HepG2 (cell line): ENCODE data around the gene VSNL1. TPM values are rescaled to one million over a fixed set of nuclear protein-coding genes. Genes with fewer than 3 reads are reported as not detected.
A peak's percentile ranks its signal among the peaks of the same experiment; 100 is the strongest.

Source experiments
- FOXA1 ChIP-seq, 2 experiments: fragments of 450-650 bp in 1 of 2; sonication (generic) in 1 of 2; formaldehyde crosslinking in 1 of 2; IDR thresholded peaks; 2 replicates each; pipeline versions ENCODE4 v1.4.0 to v1.6.1; 2016 to 2020; ENCODE audit warnings: missing genetic modification reagents in 1 of 2
- NCOA2 ChIP-seq: sonication (generic); formaldehyde crosslinking; IDR thresholded peaks from 2 replicates; pipeline ENCODE4 v1.8.0; 2022; ENCODE audit warnings: inconsistent platforms
- NR2F6 ChIP-seq, 2 experiments: IDR thresholded peaks; 2 replicates each; pipeline ENCODE4 v1.6.1; 2016; ENCODE audit warnings: antibody characterized with exemption in 1 of 2, mild to moderate bottlenecking in 1 of 2
- PATZ1 ChIP-seq: sonication (generic); formaldehyde crosslinking; IDR thresholded peaks from 2 replicates; pipeline ENCODE4 v1.4.0; 2020; ENCODE audit warnings: missing genetic modification reagents
- RARA ChIP-seq: IDR thresholded peaks from 2 replicates; pipeline ENCODE4 v1.6.1; 2016; ENCODE audit warnings: missing genetic modification reagents, missing compliant biosample characterization
- RCOR2 ChIP-seq: IDR thresholded peaks from 2 replicates; pipeline ENCODE4 v1.6.1; 2016; ENCODE audit warnings: missing biosample characterization, missing genetic modification reagents
- SOX13 ChIP-seq, 3 experiments: fragments of 450-650 bp in 1 of 3; sonication (generic) in 1 of 3; formaldehyde crosslinking in 1 of 3; IDR thresholded peaks in 2 of 3; conservative IDR thresholded peaks in 1 of 3; 2 replicates each; pipeline versions ENCODE4 v1.5.0 to v1.6.1; 2016 to 2020; ENCODE audit warnings: antibody characterized with exemption in 1 of 3, mild to moderate bottlenecking in 1 of 3, missing compliant biosample characterization in 1 of 3, missing genetic modification reagents in 1 of 3, moderate library complexity in 1 of 3
- SOX5 ChIP-seq: IDR thresholded peaks from 2 replicates; pipeline ENCODE4 v1.6.1; 2016; ENCODE audit warnings: borderline replicate concordance
- SOX6 ChIP-seq, 2 experiments: fragments of 450-650 bp in 1 of 2; sonication (generic) in 1 of 2; formaldehyde crosslinking in 1 of 2; IDR thresholded peaks; 2 replicates each; pipeline versions ENCODE4 v1.4.0 to v1.6.1; 2017 to 2020; ENCODE audit warnings: antibody characterized with exemption in 1 of 2, mild to moderate bottlenecking in 1 of 2, missing genetic modification reagents in 1 of 2
- TBX2 ChIP-seq: sonication (generic); formaldehyde crosslinking; IDR thresholded peaks from 2 replicates; pipeline ENCODE4 v1.5.0; 2020; ENCODE audit warnings: missing genetic modification reagents, mild to moderate bottlenecking, borderline replicate concordance
- THRA ChIP-seq: sonication (generic); formaldehyde crosslinking; IDR thresholded peaks from 2 replicates; pipeline ENCODE4 v1.4.0; 2020; ENCODE audit warnings: missing genetic modification reagents, borderline replicate concordance
- ZKSCAN5 ChIP-seq: sonication (generic); formaldehyde crosslinking; IDR thresholded peaks from 2 replicates; pipeline ENCODE4 v1.5.1; 2020; ENCODE audit warnings: mild to moderate bottlenecking, missing genetic modification reagents
- ZMYM2 ChIP-seq: sonication (generic); formaldehyde crosslinking; IDR thresholded peaks from 2 replicates; pipeline ENCODE4 v1.8.0; 2022; ENCODE audit warnings: mild to moderate bottlenecking, missing genetic modification reagents
- ZNF790 ChIP-seq: sonication (generic); formaldehyde crosslinking; IDR thresholded peaks from 2 replicates; pipeline ENCODE4 v1.8.0; 2022; ENCODE audit warnings: missing genetic modification reagents, mild to moderate bottlenecking, borderline replicate concordance
- polyA plus RNA-seq, 8 experiments: library from polyadenylated mRNA; depleted of rRNA in 3 of 8; stranded (reverse) in 7 of 8; unstranded in 1 of 8; fragments of >200 nt; fragmentation: Illumina TruSeq in 4 of 8; extraction: Trizol in 4 of 8; gene quantifications; 2 replicates each; pipeline versions ENCODE4 v1.2.1 to v1.2.3, GENCODE V29; 2011 to 2016; ENCODE audit warnings: low read depth in 4 of 8, missing spikeins in 1 of 8, mixed read lengths in 1 of 8; ENCODE audit not compliant: insufficient read depth in 1 of 8
- total RNA-seq, 5 experiments: library from RNA; depleted of rRNA; stranded (reverse); fragments of >200 nt; fragmentation: Illumina TruSeq; extraction: Trizol; gene quantifications; 2 replicates each; pipeline ENCODE4 v1.2.3, GENCODE V29; 2016; ENCODE audit warnings: low read depth in 1 of 5
- TF ChIP-seq, protein P1 (sequence below): sonication (generic); formaldehyde crosslinking; IDR thresholded peaks from 2 replicates; pipeline ENCODE4 v1.8.1; 2022; ENCODE audit warnings: low read depth, mild to moderate bottlenecking, missing genetic modification reagents

Gene VSNL1
- total and polyA plus RNA-seq, 2 of the 13 experiments (the other 11 are each of a cell fraction or from before 2014, with no cell fraction given): 63.2 to 95.9 TPM

- TF ChIP-seq, protein P1, sequence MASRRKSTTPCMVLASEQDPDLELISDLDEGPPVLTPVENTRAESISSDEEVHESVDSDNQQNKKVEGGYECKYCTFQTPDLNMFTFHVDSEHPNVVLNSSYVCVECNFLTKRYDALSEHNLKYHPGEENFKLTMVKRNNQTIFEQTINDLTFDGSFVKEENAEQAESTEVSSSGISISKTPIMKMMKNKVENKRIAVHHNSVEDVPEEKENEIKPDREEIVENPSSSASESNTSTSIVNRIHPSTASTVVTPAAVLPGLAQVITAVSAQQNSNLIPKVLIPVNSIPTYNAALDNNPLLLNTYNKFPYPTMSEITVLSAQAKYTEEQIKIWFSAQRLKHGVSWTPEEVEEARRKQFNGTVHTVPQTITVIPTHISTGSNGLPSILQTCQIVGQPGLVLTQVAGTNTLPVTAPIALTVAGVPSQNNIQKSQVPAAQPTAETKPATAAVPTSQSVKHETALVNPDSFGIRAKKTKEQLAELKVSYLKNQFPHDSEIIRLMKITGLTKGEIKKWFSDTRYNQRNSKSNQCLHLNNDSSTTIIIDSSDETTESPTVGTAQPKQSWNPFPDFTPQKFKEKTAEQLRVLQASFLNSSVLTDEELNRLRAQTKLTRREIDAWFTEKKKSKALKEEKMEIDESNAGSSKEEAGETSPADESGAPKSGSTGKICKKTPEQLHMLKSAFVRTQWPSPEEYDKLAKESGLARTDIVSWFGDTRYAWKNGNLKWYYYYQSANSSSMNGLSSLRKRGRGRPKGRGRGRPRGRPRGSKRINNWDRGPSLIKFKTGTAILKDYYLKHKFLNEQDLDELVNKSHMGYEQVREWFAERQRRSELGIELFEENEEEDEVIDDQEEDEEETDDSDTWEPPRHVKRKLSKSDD (CRISPR knock-in tag): no peak
- TF ChIP-seq PATZ1 (CRISPR knock-in tag) (0 out of 2 replicates have a peak, but pooled peaks have one; percentile 17), ZKSCAN5 (CRISPR knock-in tag) (no peak), SOX6 (IDR thresholded peaks at IDR 0.05) (no peak), SOX6 (CRISPR knock-in tag; IDR thresholded peaks at IDR 0.05) (0 out of 2 replicates have a peak, but pooled peaks have one; percentile 16), ZMYM2 (CRISPR knock-in tag) (no peak), RCOR2 (0 out of 2 replicates have a peak, but pooled peaks have one; percentile 37), SOX5 (peak; percentile 74; the same call in 1 of the 2 replicates), NR2F6 (IDR thresholded peaks at IDR 0.05) (peak; percentile 55; the same call in 1 of the 2 replicates), NR2F6 (CRISPR knock-in tag; IDR thresholded peaks at IDR 0.05) (peak; percentile 66), TBX2 (CRISPR knock-in tag) (peak; percentile 61; the same call in 1 of the 2 replicates), ZNF790 (CRISPR knock-in tag) (no peak), THRA (CRISPR knock-in tag) (no peak; the same call in 1 of the 2 replicates), FOXA1 (IDR thresholded peaks at IDR 0.05) (no peak), FOXA1 (CRISPR knock-in tag; IDR thresholded peaks at IDR 0.05) (peak; percentile 35), SOX13 (IDR thresholded peaks at IDR 0.05) (0 out of 2 replicates have a peak, but pooled peaks have one; percentile 37), SOX13 (CRISPR knock-in tag; conservative IDR thresholded peaks at IDR 0.05 in 1 of 2, IDR thresholded peaks at IDR 0.05 in 1 of 2) (peak in 1 of 2 experiments; percentile 86; a peak in 2 of 4 replicates), NCOA2 (CRISPR knock-in tag) (peak; percentile 79), RARA (CRISPR knock-in tag) (peak; percentile 35; the same call in 1 of the 2 replicates)
Measured at GRCh38 chr2:17579605-17580318, 39.3 kb downstream of the VSNL1 start (continued).
